Measurements from ENCODE around the gene CTNNA1. TPM values are rescaled to one million over a fixed set of nuclear protein-coding genes. Genes with fewer than 3 reads are reported as not detected.

CTNNA1 gene
- polyA plus RNA-seq, 1 experiment, result 140 TPM

- Histone ChIP-seq H3K27me3 (ENCODE audit: control insufficient read depth, insufficient read depth, low read length) (no peaks in the 10 kb centered on the region), H3K4me3 (ENCODE audit: low read depth, low read length) (no peak overlapping the region), H3K27ac (ENCODE audit: low read depth, low read length) (no peak overlapping the region), H3K9me3 (ENCODE audit: control insufficient read depth, insufficient read depth, low read length) (no peaks in the 10 kb centered on the region)
- no peak for DNase-seq (ENCODE audit: low read depth, low spot score)
- ChIA-PET CTCF (interaction anchor here (0.6 to 1.4 kb wide), 2 partner anchors 129 to 165 kb away, joined by 4 read pairs; no protein-coding TSS in a partner anchor), POLR2A (no interaction called here)
- TF ChIP-seq CTCF (IDR thresholded peaks at IDR 0.05; ENCODE audit: low read depth, low read length), result no peak
These were observed 201.2 kb downstream of the CTNNA1 start for GRCh38 chr5:138954257-138955012.

DNA sequence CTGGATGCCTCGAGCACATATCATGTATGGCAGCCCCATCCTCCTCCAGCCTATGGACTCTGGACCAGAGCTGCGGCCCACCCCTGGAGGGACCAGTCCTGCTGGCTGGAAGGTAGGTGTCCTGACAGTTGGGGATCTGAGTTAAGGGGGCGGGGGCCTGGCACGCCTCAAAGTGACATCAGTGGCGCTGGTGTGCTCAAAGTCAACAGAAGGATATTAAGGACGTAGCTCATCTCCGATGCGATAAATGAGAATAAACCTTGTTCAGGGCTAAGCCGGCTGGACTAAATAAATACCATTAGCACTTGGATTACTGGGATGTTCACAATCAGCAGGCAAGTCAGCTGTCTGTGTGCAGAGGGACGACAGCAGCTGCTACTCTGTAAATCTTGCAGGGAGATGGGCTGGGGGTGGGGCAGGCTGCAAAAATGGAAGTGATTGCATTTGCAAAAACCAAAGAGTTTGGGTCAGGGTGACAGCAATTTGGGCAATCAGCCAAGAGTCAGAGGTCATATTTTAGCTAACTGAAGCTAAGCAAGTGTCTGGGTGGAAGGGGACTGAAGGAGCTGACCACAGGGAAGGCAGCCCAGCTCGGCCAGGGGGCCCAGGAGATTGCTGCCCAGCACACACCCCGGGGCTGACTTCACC lies 201.9 kb downstream of the CTNNA1 start:
- ChIA-PET CTCF (interaction anchor here (0.6 kb wide), 2 partner anchors 129 to 296 kb away, joined by 3 to 4 read pairs; no protein-coding TSS in a partner anchor), POLR2A (interaction anchor here (1.0 kb wide), 1 partner anchor 20 kb away, joined by 3 read pairs; no protein-coding TSS in a partner anchor)
- H3K27me3 ChIP-seq (ENCODE audit: control insufficient read depth, insufficient read depth, low read length), result no peaks in the 10 kb centered on the region
- H3K9me3 ChIP-seq (ENCODE audit: control insufficient read depth, insufficient read depth, low read length), result no peaks in the 10 kb centered on the region
- H3K27ac ChIP-seq (ENCODE audit: low read depth, low read length), result no peak overlapping the region
- no peak for TF ChIP-seq CTCF (IDR thresholded peaks at IDR 0.05; ENCODE audit: low read depth, low read length)
- no peak for DNase-seq (ENCODE audit: low read depth, low spot score)
- H3K4me3 ChIP-seq (ENCODE audit: low read depth, low read length), result no peak overlapping the region

GRCh38 chr5:138955671-138956295 lies 202.6 kb downstream of the CTNNA1 start:
- H3K4me3 ChIP-seq (ENCODE audit: low read depth, low read length), result no peak overlapping the region
- no peaks in the 10 kb centered on the region for H3K27me3 ChIP-seq (ENCODE audit: control insufficient read depth, insufficient read depth, low read length)
- no peaks in the 10 kb centered on the region for H3K9me3 ChIP-seq (ENCODE audit: control insufficient read depth, insufficient read depth, low read length)
- DNase-seq (ENCODE audit: low read depth, low spot score), result no peak
- ChIA-PET CTCF (interaction anchor here (0.6 kb wide), 1 partner anchor 295 kb away, joined by 3 read pairs; no protein-coding TSS in a partner anchor), POLR2A (interaction anchor here (1.0 kb wide), 1 partner anchor 20 kb away, joined by 3 read pairs; no protein-coding TSS in a partner anchor)
- no peak overlapping the region for H3K27ac ChIP-seq (ENCODE audit: low read depth, low read length)
- TF ChIP-seq CTCF (IDR thresholded peaks at IDR 0.05; ENCODE audit: low read depth, low read length), result no peak

GRCh38 chr5:138956801-138957200 lies 203.6 kb downstream of the CTNNA1 start:
- no peak for DNase-seq (ENCODE audit: low read depth, low spot score)
- ChIA-PET POLR2A (no interaction called here), CTCF (no interaction called here)
- no peak for TF ChIP-seq CTCF (IDR thresholded peaks at IDR 0.05; ENCODE audit: low read depth, low read length)
- Histone ChIP-seq H3K9me3 (ENCODE audit: control insufficient read depth, insufficient read depth, low read length) (no peaks in the 10 kb centered on the region), H3K4me3 (ENCODE audit: low read depth, low read length) (no peak overlapping the region), H3K27ac (ENCODE audit: low read depth, low read length) (no peak overlapping the region), H3K27me3 (ENCODE audit: control insufficient read depth, insufficient read depth, low read length) (no peaks in the 10 kb centered on the region)
